ENCODE results near the gene FBLN7.
"Not testable (repeated sequence)": the region's sequence is repeated elsewhere in the genome, so short reads cannot be mapped to it uniquely, and the experiment has no call there.

Gene FBLN7

DNA sequence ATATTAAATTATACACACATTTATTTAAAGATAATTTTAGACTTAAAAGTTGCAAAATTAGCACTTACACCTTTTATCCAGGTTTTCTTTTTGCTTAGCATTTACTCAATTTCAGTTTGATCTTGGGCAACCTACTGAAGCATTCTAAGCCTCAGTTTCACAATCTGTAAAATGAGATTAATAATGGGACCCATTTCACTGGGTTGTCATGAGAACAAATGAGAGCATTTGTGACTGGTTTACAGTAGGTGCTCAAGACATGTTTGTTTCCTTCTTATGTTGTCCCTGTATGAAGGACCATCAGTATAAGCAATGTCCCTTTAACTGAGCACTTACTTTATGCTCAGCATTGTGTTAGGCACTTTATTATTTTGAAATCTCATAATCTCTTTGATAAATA is 4.8 kb upstream of the FBLN7 start:
- no peak overlapping the region for H3K4me3 ChIP-seq (ENCODE audit: low read depth, low read length)
- TF ChIP-seq, protein P1, sequence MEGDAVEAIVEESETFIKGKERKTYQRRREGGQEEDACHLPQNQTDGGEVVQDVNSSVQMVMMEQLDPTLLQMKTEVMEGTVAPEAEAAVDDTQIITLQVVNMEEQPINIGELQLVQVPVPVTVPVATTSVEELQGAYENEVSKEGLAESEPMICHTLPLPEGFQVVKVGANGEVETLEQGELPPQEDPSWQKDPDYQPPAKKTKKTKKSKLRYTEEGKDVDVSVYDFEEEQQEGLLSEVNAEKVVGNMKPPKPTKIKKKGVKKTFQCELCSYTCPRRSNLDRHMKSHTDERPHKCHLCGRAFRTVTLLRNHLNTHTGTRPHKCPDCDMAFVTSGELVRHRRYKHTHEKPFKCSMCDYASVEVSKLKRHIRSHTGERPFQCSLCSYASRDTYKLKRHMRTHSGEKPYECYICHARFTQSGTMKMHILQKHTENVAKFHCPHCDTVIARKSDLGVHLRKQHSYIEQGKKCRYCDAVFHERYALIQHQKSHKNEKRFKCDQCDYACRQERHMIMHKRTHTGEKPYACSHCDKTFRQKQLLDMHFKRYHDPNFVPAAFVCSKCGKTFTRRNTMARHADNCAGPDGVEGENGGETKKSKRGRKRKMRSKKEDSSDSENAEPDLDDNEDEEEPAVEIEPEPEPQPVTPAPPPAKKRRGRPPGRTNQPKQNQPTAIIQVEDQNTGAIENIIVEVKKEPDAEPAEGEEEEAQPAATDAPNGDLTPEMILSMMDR (IDR thresholded peaks at IDR 0.05; ENCODE audit: borderline replicate concordance, insufficient read depth, low read depth, low read length): no peak

DNA sequence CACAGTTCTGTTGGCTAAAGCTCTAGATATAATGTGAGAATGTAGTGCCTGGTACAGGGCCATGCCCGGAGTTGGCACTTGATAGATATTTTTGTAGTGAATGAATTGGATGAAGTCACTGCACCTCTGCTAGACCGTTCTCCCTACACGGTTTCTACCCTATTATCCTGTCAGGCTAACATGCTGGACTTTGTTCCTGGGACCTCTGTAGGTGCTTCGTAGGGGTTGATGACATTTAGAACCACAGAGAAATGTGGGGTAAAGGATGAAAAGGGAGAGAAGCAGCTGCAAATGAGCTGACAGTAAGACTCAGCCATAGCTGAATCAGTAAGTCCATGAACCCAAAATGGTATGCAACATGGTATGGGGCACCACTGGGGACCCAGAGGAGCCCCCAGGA is 4.1 kb upstream of the FBLN7 start:
- H3K4me3 ChIP-seq (ENCODE audit: low read depth, low read length): no peak overlapping the region
- TF ChIP-seq, protein P1 (IDR thresholded peaks at IDR 0.05; ENCODE audit: borderline replicate concordance, insufficient read depth, low read depth, low read length): no peak

DNA sequence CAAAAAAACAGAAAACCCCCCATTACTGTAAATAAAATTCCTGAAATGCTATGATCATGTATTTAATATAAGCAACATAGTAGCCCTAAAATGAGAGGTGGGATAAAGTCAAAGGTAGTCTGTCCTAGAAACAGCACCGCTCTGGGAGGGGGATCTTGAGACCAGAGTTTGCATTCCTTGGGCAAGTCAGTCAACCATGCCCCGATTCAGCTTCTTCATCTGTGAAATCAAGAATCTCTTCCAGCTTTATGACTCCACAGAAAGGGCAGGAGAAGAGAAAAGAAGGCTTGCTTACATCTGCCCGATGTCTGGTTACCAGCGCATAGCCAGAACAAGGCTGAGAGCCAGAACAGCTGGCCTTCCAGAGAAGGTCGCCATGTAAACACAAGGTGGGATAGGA is 2.1 kb upstream of the FBLN7 start:
- H3K4me3 ChIP-seq (ENCODE audit: low read depth, low read length): no peak overlapping the region
- TF ChIP-seq, protein P1 (IDR thresholded peaks at IDR 0.05; ENCODE audit: borderline replicate concordance, insufficient read depth, low read depth, low read length): no peak

DNA sequence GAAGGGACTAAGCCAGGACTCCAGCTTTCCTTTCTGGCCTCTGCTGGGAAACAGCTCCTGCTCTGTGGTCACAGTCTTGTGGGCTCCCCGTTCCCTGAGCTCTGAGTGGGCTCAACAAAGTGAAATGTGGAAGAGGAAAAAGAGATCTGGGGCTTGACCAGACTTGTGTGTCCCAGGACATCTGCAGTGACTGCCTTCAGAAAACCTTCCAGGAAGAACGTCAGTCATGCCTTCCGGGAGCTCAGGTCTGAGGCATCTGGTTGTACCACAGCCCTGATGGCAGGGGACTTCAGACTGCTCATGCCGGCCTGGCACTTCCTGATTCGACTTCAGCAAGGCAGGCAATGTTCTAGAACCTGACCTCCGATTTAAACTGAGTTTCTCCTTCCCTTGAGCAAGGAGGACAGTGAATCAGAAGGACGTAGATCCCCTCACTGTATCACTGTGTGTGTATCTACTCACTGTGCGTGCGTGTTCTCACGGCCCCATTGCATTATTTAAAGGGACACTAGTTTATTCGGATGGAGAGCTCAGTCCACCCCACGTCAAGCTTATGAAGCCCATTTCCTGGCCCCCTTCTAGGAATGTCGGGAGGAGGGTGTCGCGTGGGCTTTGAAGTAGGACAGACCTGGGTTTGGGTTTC is 548 bp upstream of the FBLN7 start:
- H3K4me3 ChIP-seq (ENCODE audit: low read depth, low read length): peak overlapping the region; percentile 30
- TF ChIP-seq, protein P1 (IDR thresholded peaks at IDR 0.05; ENCODE audit: borderline replicate concordance, insufficient read depth, low read depth, low read length): no peak

DNA sequence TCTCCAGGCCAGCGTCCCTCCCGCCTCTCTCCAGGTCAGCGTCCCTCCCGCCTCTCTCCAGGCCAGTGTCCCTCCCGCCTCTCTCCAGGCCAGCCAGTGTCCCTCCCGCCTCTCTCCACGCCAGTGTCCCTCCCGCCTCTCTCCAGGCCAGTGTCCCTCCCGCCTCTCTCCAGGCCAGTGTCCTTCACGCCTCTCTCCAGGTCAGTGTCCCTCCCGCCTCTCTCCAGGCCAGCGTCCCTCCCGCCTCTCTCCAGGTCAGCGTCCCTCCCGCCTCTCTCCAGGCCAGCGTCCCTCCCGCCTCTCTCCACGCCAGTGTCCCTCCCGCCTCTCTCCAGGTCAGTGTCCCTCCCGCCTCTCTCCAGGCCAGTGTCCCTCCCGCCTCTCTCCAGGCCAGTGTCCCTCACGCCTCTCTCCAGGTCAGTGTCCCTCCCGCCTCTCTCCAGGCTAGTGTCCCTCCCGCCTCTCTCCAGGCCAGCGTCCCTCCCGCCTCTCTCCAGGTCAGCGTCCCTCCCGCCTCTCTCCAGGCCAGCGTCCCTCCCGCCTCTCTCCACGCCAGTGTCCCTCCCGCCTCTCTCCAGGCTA is 939 bp downstream of the FBLN7 start:
- H3K4me3 ChIP-seq (ENCODE audit: low read depth, low read length): not testable (repeated sequence)

DNA sequence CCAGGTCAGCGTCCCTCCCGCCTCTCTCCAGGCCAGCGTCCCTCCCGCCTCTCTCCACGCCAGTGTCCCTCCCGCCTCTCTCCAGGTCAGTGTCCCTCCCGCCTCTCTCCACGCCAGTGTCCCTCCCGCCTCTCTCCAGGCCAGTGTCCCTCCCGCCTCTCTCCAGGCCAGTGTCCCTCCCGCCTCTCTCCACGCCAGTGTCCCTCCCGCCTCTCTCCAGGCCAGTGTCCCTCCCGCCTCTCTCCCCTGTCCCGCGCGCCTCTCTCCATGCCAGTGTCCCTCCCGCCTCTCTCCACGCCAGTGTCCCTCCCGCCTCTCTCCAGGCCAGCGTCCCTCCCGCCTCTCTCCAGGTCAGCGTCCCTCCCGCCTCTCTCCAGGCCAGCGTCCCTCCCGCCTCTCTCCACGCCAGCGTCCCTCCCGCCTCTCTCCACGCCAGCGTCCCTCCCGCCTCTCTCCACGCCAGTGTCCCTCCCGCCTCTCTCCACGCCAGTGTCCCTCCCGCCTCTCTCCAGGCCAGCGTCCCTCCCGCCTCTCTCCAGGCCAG is 1.5 kb downstream of the FBLN7 start:
- H3K4me3 ChIP-seq (ENCODE audit: low read depth, low read length): not testable (repeated sequence)

DNA sequence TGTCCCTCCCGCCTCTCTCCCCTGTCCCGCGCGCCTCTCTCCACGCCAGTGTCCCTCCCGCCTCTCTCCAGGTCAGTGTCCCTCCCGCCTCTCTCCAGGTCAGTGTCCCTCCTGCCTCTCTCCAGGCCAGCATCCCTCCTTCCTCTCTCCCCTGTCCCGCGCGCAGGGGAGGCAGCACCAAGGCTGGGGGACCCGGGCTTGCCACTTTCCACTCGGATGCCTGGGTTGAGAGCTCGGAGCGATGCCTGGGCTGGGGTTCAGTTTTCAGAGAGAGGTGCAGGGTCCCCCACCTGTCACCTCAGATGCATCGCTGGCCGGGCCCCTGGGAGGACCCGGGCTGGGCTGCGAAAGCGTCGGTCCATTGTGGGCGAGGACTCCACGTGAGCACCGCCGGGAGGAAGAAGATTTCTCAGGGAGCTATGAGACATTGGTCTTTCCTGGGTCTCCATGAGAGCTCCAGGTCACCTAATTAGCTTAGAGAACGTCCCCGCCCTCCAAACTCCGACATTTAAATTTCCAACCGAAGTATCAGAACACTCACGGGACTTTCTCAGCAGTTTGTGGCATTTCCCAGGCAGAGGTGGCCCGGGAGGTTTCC is 2.1 kb downstream of the FBLN7 start:
- H3K4me3 ChIP-seq (ENCODE audit: low read depth, low read length): no peak overlapping the region
- TF ChIP-seq, protein P1 (IDR thresholded peaks at IDR 0.05; ENCODE audit: borderline replicate concordance, insufficient read depth, low read depth, low read length): no peak

All from GM12875 (cell line).